Left lung (tissue), 10 donors: Measurements from ENCODE around the gene DEFB123. TPM values are rescaled to one million over a fixed set of nuclear protein-coding genes. Genes with fewer than 3 reads are reported as not detected.
A peak's percentile ranks its signal among the peaks of the same experiment; 100 is the strongest.

Experiments used
- ATAC-seq: fragments of 200-7000 bp; cut with Tn5 transposase; one replicate; pipeline ENCODE4 v1.9.1; 2020; ENCODE audit warnings: moderate library complexity
- DNase-seq, 4 donors: peaks; one replicate each; pipeline ENCODE4 v3.0.0-alpha.2; 2013 to 2020
- H3K27ac ChIP-seq, 2 donors: fragments of 200-600 bp; sonication (generic) in 1 of 2; one replicate each; pipeline versions ENCODE4 v1.5.0 to v1.8.0; 2020 to 2021
- H3K27me3 ChIP-seq, 2 donors: fragments of 200-600 bp; sonication (generic) in 1 of 2; one replicate each; pipeline versions ENCODE4 v1.5.0 to v1.8.0; 2020 to 2021
- H3K36me3 ChIP-seq, 2 donors: fragments of 200-600 bp; sonication (generic) in 1 of 2; one replicate each; pipeline versions ENCODE4 v1.5.0 to v1.8.0; 2020 to 2021
- H3K4me1 ChIP-seq, 2 donors: fragments of 200-600 bp; one replicate each; pipeline ENCODE4 v1.8.0; 2021
- H3K4me3 ChIP-seq, 2 donors: fragments of 200-600 bp; sonication (generic) in 1 of 2; one replicate each; pipeline versions ENCODE4 v1.5.0 to v1.8.0; 2020 to 2021; ENCODE audit warnings: mild to moderate bottlenecking in 1 of 2
- H3K9me3 ChIP-seq, 2 donors: fragments of 200-600 bp; sonication (generic) in 1 of 2; one replicate each; pipeline versions ENCODE4 v1.5.0 to v1.8.0; 2020 to 2021
- intact Hi-C, 2 donors: fragments of 100-400 bp; cut with DNase I; formaldehyde crosslinking; loops; one replicate each; pipeline versions ENCODE4 v1.11.2 to v1.14.2; 2022
- polyA plus RNA-seq, 6 donors: library from polyadenylated mRNA; unstranded; fragments of 120-200 nt; gene quantifications; one replicate each; pipeline ENCODE4 v1.2.1, GENCODE V29; 2013; ENCODE audit not compliant: insufficient read length in 6 of 6
- total RNA-seq, 2 donors: library from RNA; stranded (reverse); fragmentation: NEBNext Ultra II Directional; extraction: Animal tissue kit (Norgen Biotek cat#: 25700); gene quantifications; one replicate each; pipeline ENCODE4 v1.2.1, GENCODE V29; 2021
- TF ChIP-seq, protein P1 (sequence below), 2 donors: fragments of 200-600 bp; sonication (generic) in 1 of 2; IDR thresholded peaks; one replicate each; pipeline versions ENCODE4 v1.5.0 to v1.8.0; 2021; ENCODE audit warnings: antibody characterized with exemption in 2 of 2
- donor health status: DM: no; HTN: yes; CAD: no.
- donor health status: DM: no; HTN: no; CAD: no.

Gene DEFB123
- total and polyA plus RNA-seq, 8 donors = not detected

DNA sequence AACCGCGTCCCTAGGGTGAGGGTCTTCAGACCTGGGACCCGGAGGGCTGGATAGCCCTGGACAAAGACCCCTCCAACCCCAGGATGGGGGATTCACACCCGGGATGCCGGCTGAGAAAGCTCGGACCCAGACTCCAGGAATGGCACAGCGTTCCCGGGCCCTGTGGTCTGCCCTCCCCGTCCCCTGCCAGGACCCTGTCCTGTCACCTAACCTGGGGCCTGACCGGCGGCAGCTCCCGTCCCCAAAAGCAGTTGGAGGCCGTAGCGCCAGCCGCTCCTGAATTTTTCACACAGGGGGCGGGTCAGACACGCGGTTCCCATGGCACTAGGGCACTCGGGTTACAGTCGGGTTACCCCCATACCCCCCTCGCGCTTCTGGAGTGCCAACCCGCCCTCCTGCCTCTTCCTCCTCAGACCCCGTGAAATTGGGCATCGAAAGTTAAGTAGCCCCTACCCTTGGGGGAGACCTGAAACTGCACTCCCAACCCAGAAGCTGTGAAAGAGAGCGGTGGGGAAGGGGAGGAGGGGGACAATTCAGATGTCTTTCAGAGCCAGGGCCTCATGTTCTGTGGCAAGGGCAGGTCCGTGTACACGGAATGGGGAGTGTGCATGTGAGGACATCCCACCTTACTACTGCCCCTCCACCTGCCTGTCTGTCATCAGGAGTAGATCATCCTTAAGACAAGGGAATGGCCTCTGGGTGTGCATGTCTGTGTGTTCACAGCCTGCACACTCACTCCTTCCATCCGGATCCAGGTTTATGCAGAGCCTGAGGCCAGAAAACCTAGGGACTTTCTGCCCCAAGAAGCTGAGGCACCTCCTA is 35.3 kb downstream of the DEFB123 start:
- intact Hi-C loops = no loop called here
- peaks cover 0 to 14% of the 10 kb centered on the region in 2 donors for H3K4me1 ChIP-seq
- TF ChIP-seq, protein P1, sequence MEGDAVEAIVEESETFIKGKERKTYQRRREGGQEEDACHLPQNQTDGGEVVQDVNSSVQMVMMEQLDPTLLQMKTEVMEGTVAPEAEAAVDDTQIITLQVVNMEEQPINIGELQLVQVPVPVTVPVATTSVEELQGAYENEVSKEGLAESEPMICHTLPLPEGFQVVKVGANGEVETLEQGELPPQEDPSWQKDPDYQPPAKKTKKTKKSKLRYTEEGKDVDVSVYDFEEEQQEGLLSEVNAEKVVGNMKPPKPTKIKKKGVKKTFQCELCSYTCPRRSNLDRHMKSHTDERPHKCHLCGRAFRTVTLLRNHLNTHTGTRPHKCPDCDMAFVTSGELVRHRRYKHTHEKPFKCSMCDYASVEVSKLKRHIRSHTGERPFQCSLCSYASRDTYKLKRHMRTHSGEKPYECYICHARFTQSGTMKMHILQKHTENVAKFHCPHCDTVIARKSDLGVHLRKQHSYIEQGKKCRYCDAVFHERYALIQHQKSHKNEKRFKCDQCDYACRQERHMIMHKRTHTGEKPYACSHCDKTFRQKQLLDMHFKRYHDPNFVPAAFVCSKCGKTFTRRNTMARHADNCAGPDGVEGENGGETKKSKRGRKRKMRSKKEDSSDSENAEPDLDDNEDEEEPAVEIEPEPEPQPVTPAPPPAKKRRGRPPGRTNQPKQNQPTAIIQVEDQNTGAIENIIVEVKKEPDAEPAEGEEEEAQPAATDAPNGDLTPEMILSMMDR (IDR thresholded peaks at IDR 0.05) = no peak
- peak overlapping the region; percentile 38 to 42 for H3K4me3 ChIP-seq
- peaks cover 15 to 45% of the 10 kb centered on the region in 2 donors for H3K27me3 ChIP-seq
- no peaks in the 10 kb centered on the region for H3K9me3 ChIP-seq
- no peak for DNase-seq
- H3K27ac ChIP-seq = no peak overlapping the region
- no peaks in the 10 kb centered on the region for H3K36me3 ChIP-seq
- ATAC-seq = peak; percentile 16

DNA sequence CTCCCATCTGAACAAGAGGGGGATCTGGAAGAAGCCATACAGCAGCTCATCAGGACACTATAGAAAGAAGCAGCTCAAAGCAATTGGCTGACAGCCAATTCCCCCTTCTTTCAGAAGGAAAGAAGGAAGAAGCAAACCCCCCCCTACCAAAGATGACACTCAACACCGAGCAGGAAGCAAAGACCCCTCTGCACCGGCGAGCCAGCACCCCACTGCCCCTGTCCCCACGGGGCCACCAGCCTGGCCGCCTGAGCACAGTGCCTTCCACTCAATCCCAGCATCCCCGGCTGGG is 35.8 kb downstream of the DEFB123 start:
- no peak for DNase-seq
- TF ChIP-seq, protein P1 (IDR thresholded peaks at IDR 0.05) = no peak
- intact Hi-C loops = no loop called here

DNA sequence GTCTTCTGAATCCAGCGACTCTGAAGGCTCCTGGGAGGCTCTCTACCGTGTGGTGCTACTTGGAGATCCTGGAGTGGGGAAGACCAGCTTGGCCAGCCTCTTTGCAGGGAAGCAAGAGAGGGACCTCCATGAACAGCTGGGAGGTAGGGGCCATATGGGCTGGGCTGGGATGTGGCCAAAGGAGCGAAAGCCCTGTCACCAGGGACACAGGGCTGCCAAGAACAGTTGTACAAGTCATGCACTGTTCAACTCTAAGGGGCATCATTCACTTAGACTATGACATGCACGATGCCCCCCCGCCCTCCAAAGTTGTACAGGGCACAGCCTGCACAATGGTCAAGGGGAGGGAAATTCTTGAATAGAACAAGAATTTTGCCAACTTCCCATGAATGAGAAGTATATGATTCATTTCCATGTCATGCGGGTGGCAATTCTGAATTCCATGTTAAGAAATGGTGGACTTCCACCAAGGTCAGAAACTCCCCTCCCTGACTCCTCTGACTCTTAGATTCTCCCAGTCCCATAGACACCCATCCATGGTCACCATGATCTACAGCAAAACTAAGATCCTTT is 36.3 kb downstream of the DEFB123 start:
- Histone ChIP-seq H3K27me3 (peaks cover 15 to 45% of the 10 kb centered on the region in 2 donors), H3K4me3 (no peak overlapping the region), H3K27ac (no peak overlapping the region), H3K4me1 (peaks cover 0 to 14% of the 10 kb centered on the region in 2 donors), H3K9me3 (no peaks in the 10 kb centered on the region), H3K36me3 (no peaks in the 10 kb centered on the region)
- intact Hi-C loops = no loop called here
- ATAC-seq = no peak
- TF ChIP-seq, protein P1 (IDR thresholded peaks at IDR 0.05) = no peak
- no peak for DNase-seq

More for the DNA sequence above, 35.8 kb downstream of the DEFB123 start:
- no peak overlapping the region for H3K27ac ChIP-seq
- H3K9me3 ChIP-seq = no peaks in the 10 kb centered on the region
- H3K4me1 ChIP-seq = peaks cover 0 to 14% of the 10 kb centered on the region in 2 donors
- no peak for ATAC-seq
- H3K4me3 ChIP-seq = no peak overlapping the region
- H3K36me3 ChIP-seq = no peaks in the 10 kb centered on the region
- peaks cover 15 to 45% of the 10 kb centered on the region in 2 donors for H3K27me3 ChIP-seq

DNA sequence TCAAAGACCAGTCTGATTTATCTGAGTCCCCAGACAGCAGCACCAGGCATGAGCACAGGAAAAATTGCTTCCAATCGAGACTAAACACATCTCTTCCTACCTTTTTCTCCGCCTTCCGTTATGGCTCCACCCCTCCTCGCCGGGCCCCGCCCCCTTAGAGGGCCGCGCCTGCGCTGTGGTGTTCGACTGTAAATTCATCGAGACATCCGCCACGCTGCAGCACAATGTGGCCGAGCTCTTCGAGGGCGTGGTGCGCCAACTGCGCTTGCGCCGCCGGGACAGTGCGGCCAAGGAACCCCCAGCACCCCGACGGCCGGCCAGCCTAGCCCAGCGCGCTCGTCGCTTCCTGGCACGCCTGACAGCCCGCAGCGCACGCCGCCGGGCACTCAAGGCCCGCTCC is 43.6 kb downstream of the DEFB123 start:
- Histone ChIP-seq H3K27me3 (peaks cover 0 to 40% of the 10 kb centered on the region in 2 donors), H3K9me3 (no peaks in the 10 kb centered on the region)
- no peak for ATAC-seq

More for the DNA sequence above, 43.6 kb downstream of the DEFB123 start:
- intact Hi-C loops = no loop called here
- Histone ChIP-seq H3K27ac (no peak overlapping the region), H3K36me3 (no peaks in the 10 kb centered on the region), H3K4me3 (no peak overlapping the region), H3K4me1 (peaks cover 0 to 7% of the 10 kb centered on the region in 2 donors)
- TF ChIP-seq, protein P1 (IDR thresholded peaks at IDR 0.05) = no peak
- DNase-seq = peak in 1 of 4 donors; percentile 84
